DMS53 (cell line): ENCODE measurements around the gene SLC30A3.

ENCODE experiments used
- DNase-seq: peaks from one replicate; lab custom pipeline; 2025; lab: John Stamatoyannopoulos, UW

Gene SLC30A3

GRCh38 chr2:27261241-27261925 is 1.5 kb downstream of the SLC30A3 start:
- DNase-seq = no peak

GRCh38 chr2:27258051-27258450 is 4.8 kb downstream of the SLC30A3 start:
- no peak for DNase-seq

DNA sequence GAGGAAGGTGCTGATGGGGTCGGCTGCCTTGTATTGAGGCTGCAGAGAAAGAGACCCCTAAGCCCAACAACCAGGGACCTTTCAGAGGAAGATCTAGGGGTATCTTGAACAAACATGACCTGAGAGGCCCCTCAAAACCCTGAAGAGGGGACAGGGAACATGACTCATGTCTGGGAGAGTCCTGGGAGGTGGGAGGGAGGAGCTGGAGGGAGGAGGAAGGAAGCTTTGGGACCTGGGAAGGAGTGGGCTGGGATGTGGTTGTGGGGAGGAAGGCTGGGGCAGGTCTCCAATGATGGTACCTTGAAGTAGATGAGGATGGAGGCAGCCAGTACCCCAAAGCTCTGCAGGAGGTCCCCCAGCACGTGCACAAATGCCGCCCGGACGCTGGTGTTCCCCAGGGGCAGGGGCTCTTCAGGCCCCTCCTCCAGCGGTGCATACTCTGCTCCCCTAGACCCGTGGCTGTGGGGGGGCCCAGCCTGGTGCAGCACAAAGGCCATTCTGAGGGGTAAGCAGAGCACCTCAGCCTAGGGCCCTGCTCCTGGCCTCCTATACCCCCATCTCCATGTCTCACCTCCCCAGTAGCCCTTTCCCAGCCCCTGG is 5.9 kb downstream of the SLC30A3 start:
- no peak for DNase-seq

DNA sequence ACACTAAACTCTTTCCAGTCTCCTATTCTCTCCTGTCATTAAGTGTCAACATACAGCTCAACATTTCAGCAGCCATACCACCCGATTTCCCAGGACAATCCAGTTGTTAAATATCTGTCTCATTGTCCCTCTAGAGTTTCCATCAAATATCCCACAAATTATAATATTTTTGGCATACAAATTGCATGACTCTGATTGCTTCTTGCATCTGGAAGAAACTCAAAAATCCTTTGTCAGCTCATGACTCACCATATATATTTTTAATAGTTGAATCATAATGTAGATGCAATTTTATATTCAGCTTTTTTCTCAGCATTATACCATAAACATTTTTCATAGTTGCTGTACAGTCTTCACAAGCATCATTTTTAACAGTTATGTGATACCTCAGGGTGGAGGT is 7.2 kb downstream of the SLC30A3 start:
- DNase-seq = no peak

GRCh38 chr2:27255187-27255586 is 7.7 kb downstream of the SLC30A3 start:
- no peak for DNase-seq

DNA sequence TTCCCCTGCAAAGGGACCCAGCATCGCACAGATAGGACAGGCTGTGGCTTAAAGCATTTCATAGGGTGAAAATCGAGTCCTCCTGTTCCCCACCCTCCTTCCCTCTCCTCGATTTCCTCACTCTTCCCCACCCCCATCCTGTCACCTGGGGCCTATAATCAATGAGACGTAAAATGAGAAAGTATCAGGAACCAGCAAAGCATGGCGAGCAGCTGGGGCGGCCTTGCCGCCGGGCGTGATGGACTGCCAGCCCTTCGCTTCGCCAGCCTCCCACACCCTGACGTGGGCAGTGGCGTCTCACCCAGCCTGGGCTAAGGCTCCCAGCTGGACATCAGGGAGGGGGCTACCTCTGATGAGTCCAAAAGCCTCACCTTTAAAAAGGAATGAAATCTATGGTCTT is 11.1 kb downstream of the SLC30A3 start:
- no peak for DNase-seq

DNA sequence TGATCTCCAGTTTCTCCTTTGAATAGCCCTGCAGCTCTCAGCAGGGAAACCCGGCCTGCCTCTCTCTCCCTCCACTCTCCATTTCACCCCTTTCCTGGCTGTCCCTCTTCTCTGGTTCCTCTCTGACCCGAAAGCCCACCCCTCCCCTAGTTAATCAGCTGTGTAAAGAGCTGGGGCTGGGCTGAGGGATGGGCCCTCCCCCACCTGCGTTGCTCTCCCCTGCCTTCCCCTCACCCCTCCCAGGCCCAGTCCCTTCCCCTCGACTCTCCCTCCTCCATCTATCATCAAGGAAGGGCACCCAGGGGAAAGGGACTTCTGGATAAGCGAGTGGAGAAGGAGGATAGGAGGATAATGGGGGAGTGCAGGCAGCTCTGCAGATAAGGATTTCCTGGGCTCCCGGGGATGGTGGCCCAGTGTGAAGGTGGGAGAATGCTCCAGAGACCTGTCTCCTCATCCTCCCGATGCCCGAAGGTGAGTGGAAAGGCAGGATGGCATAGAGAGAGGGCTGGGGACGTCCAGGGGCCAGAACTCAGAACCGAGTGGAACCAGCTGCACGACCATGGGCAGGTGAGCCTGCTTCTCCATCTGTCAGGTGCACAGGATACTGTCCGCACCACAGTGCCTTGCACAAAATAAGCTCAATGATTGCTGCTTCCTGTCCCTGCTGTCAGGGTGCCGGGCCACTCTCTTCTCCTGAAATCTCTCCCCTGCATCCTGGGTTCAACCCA is 12.0 kb downstream of the SLC30A3 start:
- no peak for DNase-seq

- peak; percentile 78 for DNase-seq
These were observed 12.8 kb downstream of the SLC30A3 start for GRCh38 chr2:27249891-27250651.

DNA sequence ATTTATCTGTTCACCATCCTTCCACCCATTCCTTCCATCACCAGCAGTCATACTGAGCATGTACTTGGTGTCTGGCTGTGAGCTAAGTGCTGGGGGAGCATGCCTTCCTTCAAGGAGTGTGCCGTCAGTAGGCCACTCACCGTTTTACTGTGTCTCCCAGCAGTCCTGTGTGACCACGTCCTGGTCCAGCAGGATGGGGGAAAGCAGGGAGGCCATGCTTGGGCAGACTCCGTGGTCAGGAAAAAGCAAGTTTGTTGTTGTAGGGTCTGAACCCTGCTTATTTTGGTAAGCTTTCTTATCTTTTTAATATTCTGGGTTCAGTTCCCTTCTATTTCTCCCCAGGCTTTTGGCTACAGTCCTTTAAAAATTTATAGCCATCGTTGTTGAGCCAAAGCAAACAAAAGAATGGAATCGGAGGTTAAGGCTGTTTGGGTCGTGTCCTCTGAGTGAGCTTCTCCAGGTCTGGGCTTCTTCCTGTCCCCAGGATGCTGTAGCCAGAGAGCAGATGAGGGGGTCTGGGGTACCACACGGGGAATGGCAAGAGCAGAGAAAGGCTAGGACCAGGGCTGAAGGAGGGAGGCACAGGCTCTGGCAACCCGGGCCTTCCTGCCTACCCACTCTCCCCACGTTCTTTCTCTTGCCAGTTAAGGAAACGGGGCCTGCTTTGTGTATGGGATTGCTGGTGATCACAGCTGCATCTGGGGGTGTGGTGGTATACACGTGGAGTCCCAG is 13.5 kb downstream of the SLC30A3 start:
- no peak for DNase-seq

DNA sequence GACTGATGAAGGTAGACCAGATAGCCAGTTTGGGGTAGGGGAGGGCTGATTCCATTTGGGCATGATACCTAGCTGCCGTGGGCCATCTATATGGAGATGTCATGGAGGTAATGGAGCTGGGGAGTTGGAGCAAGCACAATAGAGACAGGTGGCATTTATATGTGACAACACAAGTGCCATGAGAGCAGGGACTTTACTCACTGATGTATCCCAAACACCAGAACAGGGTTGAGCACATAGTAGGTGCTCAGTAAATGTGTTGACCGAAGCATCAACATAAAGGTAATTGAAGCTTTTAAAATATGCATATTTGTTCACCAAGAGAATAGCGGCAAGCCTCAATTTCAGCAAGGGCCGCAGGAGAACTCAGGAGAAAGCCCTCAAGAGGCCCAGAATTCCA is 15.0 kb downstream of the SLC30A3 start:
- no peak for DNase-seq

DNA sequence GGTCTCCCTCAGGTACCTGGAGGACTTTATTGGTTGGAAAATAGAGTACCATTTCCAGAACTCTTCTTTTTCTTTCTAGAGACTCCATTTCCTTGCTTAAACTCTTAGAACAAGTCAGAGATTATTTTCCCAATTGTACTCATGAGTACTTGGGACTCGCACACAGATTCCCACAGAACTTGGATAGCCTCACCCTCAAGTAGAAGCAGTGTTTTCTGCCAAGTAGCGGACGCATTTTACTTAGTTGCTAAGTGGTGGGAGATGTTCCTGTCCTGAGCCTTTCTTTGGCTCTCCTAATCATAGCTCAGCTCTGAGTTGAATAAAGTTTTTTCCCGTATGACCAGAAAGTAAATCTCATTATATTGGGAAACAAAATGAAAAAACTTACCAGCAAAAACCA is 17.2 kb downstream of the SLC30A3 start:
- DNase-seq = no peak

GRCh38 chr2:27245116-27245515 is 17.7 kb downstream of the SLC30A3 start:
- no peak for DNase-seq

DNA sequence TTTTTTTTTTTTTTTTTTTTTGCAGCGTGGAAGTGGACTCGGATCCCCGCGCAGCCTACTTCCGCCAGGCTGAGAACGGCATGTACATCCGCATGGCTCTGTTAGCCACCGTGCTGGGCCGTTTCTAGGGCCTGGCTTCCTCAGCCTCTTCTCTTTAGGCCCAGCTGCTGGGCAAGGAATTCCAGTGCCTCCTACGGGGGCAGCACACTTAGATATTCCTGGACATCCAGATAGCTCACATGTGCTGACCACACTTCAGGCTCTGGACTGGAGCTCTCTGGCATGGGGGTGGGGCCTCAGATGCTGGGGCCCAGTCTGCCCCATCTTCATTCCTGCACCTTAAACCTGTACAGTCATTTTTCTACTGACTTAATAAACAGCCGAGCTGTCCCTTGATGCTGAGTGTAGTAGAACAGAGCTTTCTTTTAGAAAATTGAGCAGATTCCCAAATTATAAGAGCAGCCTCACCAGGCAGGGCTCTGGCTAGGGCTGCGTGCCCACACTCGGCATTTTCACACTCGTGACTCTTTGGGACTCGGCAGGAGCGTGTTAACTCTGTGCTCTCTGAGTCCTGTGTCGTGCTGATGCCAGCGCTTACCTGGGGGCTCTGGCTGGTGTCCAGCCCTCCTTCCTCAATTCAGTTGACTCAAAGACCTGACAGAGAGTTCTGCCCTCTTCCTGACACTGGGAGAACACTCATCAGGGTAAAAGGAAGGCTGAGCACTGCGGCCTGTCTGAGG is 19.3 kb downstream of the SLC30A3 start:
- DNase-seq = no peak

DNA sequence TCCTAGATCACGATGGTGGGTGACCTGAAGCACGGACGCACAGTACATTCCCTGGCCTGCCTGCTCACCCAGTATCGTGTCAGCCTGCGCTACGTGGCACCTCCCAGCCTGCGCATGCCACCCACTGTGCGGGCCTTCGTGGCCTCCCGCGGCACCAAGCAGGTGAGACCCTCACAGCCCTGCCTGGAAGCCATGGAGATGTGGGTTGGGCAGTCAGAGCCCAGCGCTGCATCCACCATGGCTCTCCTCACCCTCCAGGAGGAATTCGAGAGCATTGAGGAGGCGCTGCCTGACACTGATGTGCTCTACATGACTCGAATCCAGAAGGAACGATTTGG is 20.3 kb downstream of the SLC30A3 start:
- no peak for DNase-seq

GRCh38 chr2:27241761-27242613 is 20.9 kb downstream of the SLC30A3 start:
- DNase-seq = no peak

DNA sequence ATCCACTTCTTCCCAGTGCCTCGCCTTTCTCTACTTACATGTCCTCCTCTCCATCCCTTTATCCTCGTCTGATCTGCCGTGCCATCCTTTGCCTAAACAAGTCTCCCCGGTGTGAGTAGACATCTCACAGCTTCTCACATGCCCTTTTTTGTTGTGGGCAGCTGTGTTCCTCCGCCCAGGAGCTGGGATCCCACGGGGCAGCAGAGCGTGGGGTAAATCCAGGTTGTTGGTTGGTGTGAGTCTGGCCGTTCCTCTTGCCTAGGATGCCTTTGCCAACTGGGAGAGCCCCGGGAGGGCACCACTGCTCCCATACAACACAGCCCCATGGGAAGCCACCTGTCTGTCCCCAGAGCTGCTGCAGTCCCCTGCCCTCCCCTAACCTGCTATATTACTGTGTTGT is 22.4 kb downstream of the SLC30A3 start:
- DNase-seq = no peak

DNA sequence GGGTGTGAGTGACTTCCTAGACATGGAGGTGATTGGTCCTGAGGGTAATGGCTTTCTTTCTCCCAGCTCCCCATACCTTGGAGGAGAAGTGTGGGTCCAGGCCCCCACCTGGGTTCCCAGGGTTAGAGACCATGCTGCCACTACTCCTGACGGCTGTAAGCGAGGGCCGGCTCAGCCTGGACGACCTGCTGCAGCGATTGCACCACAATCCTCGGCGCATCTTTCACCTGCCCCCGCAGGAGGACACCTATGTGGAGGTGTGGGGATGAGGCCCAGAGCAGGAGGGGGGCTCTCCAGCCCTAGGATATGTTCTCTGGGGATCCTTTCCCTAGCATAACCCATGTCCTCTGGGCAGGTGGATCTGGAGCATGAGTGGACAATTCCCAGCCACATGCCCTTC is 23.9 kb downstream of the SLC30A3 start:
- DNase-seq = no peak

- DNase-seq = no peak
These were observed 25.4 kb downstream of the SLC30A3 start for GRCh38 chr2:27237341-27237945.

GRCh38 chr2:27236626-27237025 is 26.2 kb downstream of the SLC30A3 start:
- no peak for DNase-seq

DNA sequence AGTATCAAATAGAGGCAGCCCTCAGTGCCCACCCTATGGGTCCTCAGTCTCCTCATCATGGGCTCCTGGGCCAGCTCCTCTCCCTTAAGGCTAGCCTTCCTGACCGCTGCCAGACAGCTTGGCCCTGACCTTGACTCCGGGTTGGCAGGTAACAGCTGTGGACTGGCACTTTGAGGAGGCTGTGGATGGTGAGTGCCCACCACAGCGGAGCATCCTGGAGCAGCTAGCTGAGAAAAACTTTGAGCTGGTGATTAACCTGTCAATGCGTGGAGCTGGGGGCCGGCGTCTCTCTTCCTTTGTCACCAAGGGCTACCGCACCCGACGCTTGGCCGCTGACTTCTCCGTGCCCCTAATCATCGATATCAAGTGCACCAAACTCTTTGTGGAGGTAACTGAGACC is 26.7 kb downstream of the SLC30A3 start:
- DNase-seq = no peak
